Dermis microvascular lymphatic vessel endothelial cell (primary cell): Measurements from ENCODE around the gene SPATA6L. TPM values are rescaled to one million over a fixed set of nuclear protein-coding genes. Genes with fewer than 3 reads are reported as not detected.
"Not testable (repeated sequence)": the region's sequence is repeated elsewhere in the genome, so short reads cannot be mapped to it uniquely, and the experiment has no call there.

Experiments used
- DNase-seq, 2 donors: peaks; one replicate each; pipeline versions ENCODE4 v3.0.0 to v3.0.0-alpha.2; 2010; ENCODE audit warnings: low read depth in 2 of 2
- total RNA-seq: library from RNA; depleted of rRNA; stranded (reverse); fragments of >200 nt; gene quantifications from 2 replicates; pipeline ENCODE4 v1.2.1, GENCODE V29; 2014

SPATA6L gene
- total RNA-seq, 1 donor from 2014 or later = 3.3 TPM

DNA sequence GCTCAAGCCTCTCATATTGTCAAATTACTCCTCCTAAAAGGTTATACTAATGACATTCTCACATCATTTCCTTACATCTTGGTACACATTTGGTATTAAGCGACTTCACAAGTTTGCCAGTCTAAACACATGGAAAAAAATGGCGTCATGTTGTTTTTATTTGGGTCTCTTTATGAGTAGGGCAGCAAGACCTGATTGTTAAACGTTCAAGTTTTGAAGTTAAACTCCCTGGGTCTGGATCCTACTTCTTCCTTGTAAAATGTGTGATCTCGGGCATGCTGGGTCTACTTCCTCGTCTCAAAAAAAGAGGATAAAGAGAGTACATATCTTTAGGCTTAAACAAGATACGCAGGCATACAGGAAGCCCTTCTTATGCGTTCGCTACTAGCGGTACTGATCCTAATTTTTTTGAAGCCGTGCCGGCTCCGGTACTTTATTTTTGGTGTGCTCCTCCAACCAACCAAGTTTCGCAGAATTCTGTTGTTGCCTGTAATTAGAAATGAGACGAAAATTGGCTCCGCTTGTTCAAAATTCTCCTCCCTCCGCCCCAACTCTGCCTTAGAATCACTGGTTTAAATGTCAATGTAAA, 12.5 kb upstream of the SPATA6L start:
- peak; percentile 40 to 45 for DNase-seq

DNA sequence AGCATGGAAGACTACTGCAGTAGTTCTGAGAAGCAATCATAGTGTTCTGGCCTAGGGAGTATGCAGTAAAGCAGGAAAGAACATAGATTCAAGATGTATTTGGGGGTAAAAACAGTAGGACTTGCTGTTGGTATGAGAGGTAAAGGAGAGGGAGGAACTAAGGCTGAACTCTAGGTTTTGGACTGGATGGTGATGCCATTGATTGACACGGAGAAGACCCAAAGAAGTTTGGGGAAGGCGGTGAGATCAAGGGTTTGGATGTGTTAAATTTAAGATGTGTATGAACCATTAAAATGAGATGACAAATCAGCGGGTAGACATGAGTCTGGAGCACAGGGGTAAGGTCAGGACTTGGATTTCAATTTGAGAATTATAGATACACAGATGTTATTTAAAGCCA, 11.1 kb upstream of the SPATA6L start:
- DNase-seq = no peak

DNA sequence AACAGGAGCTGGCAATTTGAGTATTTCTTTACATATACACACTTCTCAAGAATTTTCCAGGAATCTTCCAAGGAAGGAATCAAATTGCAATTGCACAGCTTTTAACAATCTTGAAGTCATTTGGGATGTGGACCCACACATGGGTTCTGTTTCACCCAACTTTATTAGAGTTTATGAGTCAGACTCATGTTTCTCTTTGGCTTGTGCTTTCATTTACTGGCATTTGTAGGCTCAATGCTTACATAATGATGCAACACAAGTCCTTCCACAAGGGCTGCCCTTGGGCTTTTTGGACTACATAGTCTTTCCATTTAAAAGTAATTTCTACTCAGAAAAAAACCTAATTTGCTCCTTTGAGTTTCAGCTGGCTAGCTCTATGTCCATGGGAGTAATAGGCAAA, 8.5 kb upstream of the SPATA6L start:
- no peak for DNase-seq

DNA sequence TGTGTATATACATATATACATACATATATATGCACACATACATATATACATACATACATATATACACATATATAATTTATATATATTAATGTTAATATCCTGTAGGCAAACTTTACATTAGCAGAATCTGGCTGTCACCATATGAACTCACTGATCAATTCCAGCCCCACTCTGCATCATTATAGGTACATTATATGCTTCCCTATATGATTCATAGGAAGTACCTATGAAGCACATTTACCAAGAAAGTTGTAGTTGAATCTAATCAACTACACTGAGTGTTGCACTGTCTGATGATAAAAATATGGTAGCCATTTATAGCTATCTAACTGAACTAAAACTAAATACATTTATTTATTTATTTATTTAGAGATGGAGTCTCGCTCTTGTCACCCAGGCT, 5.5 kb upstream of the SPATA6L start:
- DNase-seq = no peak

DNA sequence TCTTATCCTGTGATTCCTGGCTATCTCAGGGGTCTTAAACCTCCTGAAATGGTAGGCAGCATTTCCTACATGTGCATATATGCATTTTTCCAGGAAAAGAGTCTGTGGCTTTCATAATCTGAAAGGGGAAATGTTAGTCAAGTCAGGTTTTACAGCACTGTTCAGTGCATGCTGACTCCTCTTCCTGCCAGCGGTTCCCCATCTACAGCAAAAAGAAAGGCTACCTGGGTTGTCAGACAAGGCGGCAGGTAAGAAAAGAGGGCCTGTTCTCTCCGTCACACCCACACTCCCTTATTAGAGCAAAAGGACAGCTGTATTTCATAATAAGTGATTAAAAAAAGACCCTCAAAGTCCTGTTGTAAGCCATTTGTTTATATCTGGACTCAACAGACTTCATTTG, 4.3 kb upstream of the SPATA6L start:
- no peak for DNase-seq

DNA sequence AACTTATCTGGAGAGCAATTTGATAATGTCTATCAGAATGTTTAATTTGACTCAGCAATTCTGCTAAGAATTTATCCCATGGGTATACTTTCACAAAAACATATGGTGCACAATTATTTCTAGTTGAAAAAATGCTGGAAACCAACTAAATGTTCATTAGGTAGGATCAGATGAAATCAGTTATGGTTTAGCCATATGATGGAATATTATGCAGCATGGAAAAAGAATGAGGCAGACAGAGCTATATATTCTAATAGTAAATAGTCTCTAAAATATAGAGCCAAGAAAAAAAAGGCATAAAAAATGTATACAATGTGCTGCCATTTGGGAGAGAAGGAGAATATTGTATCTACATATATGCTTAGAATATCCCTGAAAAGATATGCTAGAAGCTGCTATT, 3.6 kb upstream of the SPATA6L start:
- no peak for DNase-seq

DNA sequence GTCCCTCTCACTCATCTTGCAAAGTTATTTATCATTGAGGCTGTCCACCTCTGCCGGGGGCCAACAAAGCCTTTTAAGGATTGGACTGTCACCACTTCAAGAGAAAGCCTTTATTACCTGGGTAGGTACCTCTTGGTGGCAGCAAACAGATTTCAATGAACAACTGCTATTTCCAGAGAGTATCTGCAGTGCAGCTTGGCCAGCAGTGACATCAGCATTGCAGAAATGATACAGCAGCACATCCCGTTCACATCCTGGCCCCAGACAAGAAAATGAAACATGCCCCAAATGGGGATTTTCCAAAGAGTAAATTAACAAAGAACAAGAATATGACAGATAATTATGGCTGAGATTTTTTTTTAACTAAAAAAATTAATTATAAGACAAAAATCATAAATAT, 2.3 kb upstream of the SPATA6L start:
- DNase-seq = no peak

DNA sequence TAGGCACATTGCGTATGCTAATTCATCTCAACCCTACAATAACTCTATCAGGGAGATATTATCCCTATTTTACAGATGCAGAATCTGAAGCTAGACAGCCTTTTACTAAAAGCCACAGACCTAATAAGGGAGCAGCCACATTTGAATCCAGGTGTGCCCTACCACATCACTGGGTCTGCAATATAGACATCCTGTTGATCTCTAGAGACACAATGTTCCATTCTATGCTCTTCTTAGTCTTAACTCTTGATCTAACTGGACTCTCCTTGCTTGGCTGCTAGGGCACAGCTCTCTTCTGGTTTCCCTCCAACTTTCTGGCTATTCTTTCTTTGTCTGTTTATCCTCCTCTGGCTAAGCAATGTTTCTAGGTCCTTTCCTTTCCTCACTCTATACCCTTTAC, 1.4 kb upstream of the SPATA6L start:
- no peak for DNase-seq

DNA sequence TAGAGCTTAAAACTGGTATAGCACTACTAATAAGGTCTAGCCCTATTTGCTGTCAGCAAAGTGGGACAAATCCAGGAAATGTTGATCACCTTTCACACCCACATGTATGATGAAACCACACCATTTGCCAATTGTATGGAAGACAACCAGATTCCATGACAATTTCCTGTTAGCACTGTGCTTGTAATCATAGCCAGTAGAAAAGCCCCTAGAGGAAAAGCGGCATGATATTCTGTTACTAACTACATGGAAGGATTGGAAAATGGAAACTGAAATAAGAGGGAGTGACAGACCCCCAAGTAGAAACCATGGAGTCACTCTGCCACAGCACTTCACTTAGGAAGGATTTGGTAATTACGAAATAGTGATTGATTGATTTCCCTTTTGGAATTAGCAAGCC, 923 bp downstream of the SPATA6L start:
- peak; percentile 95 to 100 for DNase-seq

DNA sequence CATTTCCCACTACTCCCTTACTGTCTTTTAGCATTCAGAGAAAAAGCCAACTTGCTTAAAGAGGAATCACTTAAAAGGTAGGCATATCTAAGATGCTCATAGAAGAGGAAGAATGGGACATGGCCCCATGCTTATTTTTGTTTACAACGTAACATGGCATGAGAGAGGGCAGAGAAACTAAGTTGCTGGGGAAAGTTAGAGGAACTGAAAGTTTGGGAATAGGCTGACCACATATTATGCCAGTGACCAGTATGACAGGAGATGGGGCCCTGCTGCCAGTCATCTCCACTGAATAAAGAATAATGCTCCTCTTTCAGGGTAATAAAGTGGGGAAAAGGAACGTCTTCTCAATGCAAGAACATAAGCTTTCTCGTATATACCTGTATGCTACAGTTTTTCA, 2.3 kb downstream of the SPATA6L start:
- DNase-seq = no peak

DNA sequence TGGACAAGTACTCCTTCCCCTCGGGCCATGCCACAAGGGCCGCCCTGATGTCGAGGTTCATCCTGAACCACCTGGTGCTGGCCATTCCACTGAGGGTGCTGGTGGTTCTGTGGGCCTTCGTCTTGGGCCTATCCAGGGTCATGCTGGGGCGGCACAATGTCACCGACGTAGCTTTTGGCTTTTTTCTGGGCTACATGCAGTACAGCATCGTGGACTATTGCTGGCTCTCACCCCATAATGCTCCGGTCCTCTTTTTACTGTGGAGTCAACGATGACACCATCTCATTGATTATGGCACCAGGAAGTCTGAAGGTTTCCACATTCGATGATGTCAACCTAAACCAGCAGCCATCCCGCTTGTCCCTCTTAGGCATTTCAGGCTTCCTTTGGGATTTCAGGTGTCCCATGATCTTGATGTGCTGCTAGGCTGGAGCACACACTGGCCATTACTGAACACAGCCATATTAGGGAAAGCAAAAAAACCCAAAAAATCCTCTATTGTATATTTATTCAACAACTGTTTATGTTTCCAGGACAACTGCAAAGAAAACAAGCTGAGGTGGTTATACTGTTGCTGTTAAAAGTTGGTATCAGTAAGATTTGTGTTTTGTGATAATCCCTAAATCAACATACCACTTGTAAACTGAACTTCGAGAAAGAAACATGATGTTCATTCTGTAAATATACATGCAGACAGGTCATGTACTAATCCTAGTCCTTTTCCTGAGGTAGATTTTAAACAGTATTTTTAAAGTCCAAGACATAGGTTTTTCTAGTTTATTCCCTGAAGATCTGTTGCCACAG, 3.1 kb downstream of the SPATA6L start:
- peak in 1 of 2 donors; percentile 10 for DNase-seq

DNA sequence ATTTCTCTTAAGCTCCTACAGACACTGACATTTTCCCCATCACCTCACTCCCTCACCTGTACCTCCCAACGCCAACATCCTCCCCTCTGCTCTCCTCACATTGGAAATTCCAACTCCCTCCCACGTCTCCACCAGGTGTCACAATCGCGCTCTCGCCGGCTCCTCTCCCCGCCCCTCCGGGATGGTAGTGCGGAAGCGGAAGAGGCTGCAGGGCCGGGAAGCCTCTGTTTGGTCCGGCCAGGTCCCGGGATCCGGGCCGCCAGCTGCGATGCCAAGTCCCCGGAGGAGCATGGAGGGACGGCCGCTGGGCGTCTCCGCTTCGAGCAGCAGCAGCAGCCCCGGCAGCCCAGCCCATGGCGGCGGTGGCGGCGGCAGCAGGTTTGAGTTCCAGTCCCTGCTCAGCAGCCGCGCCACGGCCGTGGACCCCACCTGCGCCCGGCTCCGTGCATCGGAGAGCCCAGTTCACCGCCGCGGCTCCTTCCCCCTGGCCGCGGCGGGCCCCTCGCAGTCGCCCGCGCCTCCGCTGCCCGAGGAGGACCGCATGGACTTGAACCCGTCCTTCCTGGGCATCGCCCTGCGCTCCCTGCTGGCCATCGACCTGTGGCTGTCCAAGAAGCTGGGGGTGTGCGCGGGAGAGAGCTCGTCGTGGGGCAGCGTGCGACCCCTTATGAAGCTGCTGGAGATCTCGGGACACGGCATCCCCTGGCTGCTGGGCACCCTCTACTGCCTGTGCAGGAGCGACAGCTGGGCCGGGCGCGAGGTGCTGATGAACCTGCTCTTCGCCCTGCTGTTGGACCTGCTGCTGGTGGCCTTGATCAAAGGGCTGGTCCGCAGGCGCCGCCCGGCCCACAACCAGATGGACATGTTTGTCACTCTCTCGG, 3.9 kb downstream of the SPATA6L start, which contains the start of gene PLPP6:
PLPP6 (plus strand) TSS at position 187 of the 881 bp plus-strand sequence; CDS start at position 269, 82 bp downstream.
- peak; percentile 78 to 86 for DNase-seq

DNA sequence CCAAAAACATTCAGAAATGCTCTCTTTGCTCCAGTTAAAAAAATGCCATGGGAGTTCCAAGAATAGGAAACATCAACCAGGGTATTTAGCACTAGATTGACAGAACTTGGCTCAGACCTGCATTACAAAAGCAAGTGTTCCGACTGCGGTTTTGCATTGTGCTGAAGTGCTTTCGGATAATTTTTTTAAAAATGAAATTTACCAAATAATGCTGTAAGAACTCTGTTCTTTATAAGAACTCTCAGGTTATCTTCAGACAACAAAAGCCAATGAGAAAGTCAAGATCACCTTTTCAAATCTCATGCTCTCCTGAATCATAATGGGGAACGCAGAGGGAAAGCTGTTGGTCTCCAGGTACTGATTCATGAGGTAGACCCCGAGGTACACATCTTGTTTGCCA, 4.7 kb downstream of the SPATA6L start:
- DNase-seq = no peak

DNA sequence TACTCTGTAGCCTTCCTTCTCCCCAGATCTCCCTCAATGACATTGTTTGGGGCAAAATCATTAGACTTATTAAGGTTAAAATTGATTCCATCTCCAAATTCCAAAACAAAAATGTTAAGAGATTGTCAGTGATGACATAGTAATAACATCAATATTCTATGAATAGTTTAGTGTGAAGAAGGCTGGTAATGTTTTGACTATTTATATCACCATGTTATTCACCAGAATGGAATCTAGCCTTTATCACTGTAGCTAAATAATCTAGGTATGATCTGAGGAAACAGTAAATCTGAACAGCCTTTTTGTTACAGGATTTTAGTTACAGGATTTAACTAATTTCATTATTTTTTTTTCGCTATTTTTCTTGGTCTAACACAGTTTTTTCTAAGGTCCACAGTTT, 5.1 kb downstream of the SPATA6L start:
- no peak for DNase-seq

DNA sequence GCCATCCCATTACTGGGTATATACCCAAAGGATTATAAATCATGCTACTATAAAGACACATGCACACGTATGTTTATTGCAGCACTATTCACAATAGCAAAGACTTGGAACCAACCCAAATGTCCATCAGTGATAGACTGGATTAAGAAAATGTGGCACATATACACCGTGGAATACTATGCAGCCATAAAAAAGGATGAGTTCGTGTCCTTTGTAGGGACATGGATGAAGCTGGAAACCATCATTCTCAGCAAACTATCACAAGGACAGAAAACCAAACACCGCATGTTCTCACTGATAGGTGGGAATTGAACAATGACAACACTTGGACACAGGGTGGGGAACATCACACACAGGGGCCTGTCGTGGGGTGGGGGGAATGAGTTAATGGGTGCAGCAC, 5.6 kb downstream of the SPATA6L start:
- not testable (repeated sequence) for DNase-seq

DNA sequence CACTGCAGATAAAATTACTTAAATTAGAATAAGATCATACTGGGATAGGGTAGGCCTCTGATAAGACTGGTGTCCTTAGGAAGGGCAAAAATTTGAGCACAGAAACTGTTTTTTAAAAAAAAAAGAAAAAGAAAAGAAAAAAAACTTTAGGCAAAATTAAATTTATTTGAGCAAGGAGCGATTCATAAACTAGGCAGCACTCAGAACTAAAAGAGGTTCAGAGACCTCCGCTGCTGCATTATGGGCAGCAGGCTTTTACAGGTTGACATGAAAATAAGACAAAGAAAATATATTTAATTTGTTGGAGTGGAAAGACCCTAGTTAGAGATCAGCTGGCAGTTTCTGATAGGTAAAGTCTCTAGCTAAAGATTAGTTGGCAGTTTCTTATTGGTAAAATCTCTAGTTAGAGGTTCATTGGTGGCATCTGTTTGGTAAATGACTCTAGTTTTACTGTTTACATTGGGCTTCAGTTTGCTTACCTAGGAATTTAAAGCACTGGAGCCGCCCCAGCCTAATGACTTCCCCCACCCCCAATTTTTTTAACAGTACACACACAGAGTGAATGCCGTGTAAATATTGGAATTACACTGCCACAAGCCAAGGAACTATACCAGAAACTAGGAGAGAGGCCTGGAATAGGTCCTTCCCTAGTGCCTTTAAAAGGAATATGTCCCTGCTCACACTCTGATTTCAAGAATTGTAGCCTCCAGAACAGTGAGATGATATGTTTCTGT, 8.7 kb downstream of the SPATA6L start:
- DNase-seq = no peak

DNA sequence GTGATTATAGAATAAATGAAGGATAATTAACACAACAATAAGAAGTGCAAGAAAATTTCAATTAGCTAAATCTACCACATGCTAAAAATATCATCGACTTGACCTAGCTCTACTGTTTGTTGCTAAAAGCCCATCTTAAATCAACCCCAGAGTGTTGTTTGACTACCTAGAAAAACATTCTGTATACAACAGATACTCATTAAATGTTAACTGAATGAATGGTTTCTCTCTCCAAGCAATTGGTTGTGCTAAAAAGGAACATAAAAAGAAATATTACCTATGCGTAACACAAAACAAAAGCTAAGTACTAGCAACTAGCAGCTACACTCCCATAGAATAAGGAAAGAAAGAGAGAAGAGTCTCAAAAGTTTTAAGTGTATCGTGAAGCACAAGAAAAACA, 9.7 kb downstream of the SPATA6L start:
- no peak for DNase-seq

DNA sequence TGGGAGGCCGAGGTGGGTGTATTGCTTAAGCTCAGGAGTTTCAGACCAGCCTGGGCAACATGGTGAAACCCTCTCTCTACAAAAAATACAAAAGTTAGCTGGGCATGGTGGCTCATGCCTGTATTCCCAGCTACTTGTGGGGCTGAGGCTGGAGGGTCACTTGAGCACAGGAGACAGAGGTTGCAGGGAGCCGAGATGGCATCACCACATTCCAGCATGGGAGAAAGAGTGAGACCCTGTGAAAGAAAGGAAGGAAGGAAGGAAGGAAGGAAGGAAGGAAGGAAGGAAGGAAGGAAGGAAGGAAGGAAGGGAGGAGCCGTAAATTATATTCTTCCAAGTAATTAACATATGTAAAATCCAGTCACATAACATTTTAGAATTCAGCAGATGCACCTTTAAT, 10.1 kb downstream of the SPATA6L start:
- DNase-seq = not testable (repeated sequence)

DNA sequence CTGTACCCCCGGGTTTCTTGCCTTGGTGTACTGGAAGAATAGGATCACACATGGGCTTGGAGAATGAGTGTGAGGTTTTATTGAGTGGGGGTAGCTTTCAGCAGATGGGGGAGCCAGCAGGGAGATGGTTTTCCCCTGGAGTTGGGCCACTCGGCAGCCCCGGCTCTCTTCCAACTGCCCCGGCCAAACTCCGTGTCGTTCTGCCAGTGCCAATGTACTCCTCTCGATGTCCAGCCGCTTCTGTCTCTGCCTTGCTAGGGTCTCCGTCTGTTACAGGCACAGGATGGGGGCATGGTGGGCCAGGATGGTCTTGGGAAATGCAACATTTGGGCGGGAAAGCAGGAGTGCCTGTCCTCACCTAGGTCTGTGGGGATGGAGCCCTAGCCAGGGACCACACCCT, 11.7 kb downstream of the SPATA6L start:
- DNase-seq = no peak

DNA sequence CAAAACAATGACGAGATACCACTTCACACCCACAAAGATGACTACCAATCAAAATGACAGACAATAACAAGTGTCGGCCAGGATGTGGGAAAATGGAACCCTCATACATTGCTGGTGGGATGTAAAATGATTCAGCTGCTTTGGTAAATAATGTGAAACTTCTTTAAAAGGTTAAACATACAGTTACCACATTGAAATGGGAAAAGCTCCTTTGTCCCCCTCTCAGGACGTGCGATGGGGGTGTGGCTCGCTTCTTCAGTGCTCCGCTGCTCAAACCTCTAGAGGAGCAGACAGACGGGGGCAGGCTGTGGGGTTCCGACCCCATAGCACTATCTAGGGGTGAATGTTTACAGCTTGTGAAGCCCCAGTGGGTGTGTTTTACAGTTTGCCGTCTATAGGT, 12.2 kb downstream of the SPATA6L start:
- DNase-seq = no peak

DNA sequence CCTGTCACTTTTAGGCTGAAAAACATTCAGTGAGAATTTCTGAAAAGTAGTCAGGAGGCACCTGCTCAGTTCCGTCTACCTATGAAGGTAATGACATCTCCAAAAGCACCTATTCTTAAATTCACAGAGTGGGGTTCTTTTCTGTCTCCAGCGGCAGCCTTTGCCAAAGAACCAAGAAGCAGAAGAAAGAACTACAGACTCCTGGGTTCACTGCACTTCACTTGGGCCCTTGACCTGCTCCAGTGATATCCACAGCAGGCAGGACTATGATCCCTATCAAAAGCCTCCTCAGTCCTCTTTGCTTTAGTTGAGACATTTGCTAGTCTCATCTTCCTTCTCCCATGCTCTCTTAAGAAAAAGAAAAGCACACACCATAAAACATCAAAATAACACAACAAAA, 23.9 kb downstream of the SPATA6L start:
- no peak for DNase-seq

DNA sequence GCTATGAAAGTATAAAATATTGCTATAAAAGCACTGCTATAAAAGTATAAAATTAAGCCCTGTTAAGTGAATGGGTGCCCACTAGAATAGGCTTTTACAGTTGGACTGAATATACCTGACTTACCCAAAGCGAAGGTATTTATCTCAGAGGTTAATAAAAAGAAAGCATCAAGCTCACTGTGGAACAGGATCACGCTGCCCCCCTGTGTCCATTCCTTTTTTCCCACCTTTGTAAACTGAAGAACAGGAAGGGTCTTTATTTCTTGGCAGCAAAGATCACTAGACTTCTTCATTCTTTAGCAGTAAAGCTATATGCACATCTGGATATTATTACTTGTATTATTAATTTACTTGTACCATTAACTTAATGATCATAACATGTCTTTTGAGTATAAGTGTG, 26.3 kb downstream of the SPATA6L start:
- DNase-seq = peak in 1 of 2 donors; percentile 54
